Smooth muscle cell of trachea (primary cell): ENCODE results near the gene CNOT10. TPM values are rescaled to one million over a fixed set of nuclear protein-coding genes. Genes with fewer than 3 reads are reported as not detected.

Source experiments
- total RNA-seq: library from RNA; depleted of rRNA; stranded (reverse); fragments of >200 nt; gene quantifications from 2 replicates; pipeline ENCODE4 v1.2.1, GENCODE V29; 2014

The CNOT10 gene
- total RNA-seq: 17.9 and 24.7 TPM in 2 replicates

GRCh38 chr3:32684800-32685542 is at the start of gene CNOT10:
CNOT10 (plus strand) TSS chr3:32685188; CDS start chr3:32685461, 273 bp downstream.

GRCh38 chr3:32817558-32818228 is 132.7 kb downstream of the CNOT10 start, which contains the start of gene TRIM71:
TRIM71 (plus strand) TSS chr3:32817997; CDS start chr3:32818081, 84 bp downstream.

Other genes starting within 250 kb of the CNOT10 start
- gene CMTM6, start 182.3 kb upstream of the CNOT10 start, total RNA-seq: 58.6 and 80.9 TPM in 2 replicates
- gene DYNC1LI1, start 114.3 kb upstream of the CNOT10 start, total RNA-seq: 31.4 and 52.8 TPM in 2 replicates
- not detected in 2 replicates for gene TRIM71, start 132.8 kb downstream of the CNOT10 start, total RNA-seq